Peyer's patch (tissue), 4 donors: ENCODE results near the gene ZNF598. TPM values are rescaled to one million over a fixed set of nuclear protein-coding genes. Genes with fewer than 3 reads are reported as not detected.

Experiments
- DNase-seq, 3 donors: peaks; one replicate each; pipeline ENCODE4 v3.0.0-alpha.2; 2017 to 2019
- H3K27ac ChIP-seq, 4 donors: fragments of 200-600 bp; sonication (generic); one replicate each; pipeline ENCODE4 v1.5.1; 2016 to 2019
- H3K27me3 ChIP-seq, 2 donors: fragments of 200-600 bp; sonication (generic); one replicate each; pipeline ENCODE4 v1.5.1; 2019
- H3K36me3 ChIP-seq, 3 donors: fragments of 200-600 bp; sonication (generic); one replicate each; pipeline ENCODE4 v1.5.1; 2016 to 2019
- H3K4me1 ChIP-seq, 4 donors: fragments of 200-600 bp; sonication (generic); one replicate each; pipeline ENCODE4 v1.5.1; 2016 to 2019
- H3K4me3 ChIP-seq, 4 donors: fragments of 200-600 bp; sonication (generic); 1 replicate in 3 of 4; 2 replicates in 1 of 4; pipeline ENCODE4 v1.5.1; 2016 to 2019; ENCODE audit warnings: mild to moderate bottlenecking in 1 of 4
- H3K9me3 ChIP-seq, 4 donors: fragments of 200-600 bp; sonication (generic); one replicate each; pipeline ENCODE4 v1.5.1; 2016 to 2019; ENCODE audit warnings: mild to moderate bottlenecking in 1 of 4
- CTCF ChIP-seq, 6 experiments: fragments of 450-650 bp in 4 of 6; fragments of 200-600 bp in 2 of 6; sonication (generic) in 1 of 6; IDR thresholded peaks; one replicate each; pipeline ENCODE4 v1.5.1; 2017 to 2019; ENCODE audit warnings: antibody characterized with exemption in 6 of 6, mild to moderate bottlenecking in 3 of 6, moderate library complexity in 1 of 6
- POLR2A ChIP-seq, 2 donors: fragments of 450-650 bp; IDR thresholded peaks; one replicate each; pipeline ENCODE4 v1.5.1; 2017; ENCODE audit warnings: antibody characterized with exemption in 2 of 2, mild to moderate bottlenecking in 2 of 2, moderate library complexity in 2 of 2
- total RNA-seq, 4 donors: library from RNA; depleted of rRNA; stranded (reverse); fragments of >200 nt; gene quantifications; one replicate each; pipeline ENCODE4 v1.1.0, GENCODE V29; 2016

ZNF598 gene
- total RNA-seq, 4 donors from 2014 or later, result 48.5 to 84.0 (median 51.4) TPM

GRCh38 chr16:1980030-1980769 lies 29.4 kb downstream of the ZNF598 start:
- DNase-seq, result peak in 1 of 3 donors; percentile 72
- H3K9me3 ChIP-seq, result no peaks in the 10 kb centered on the region
- no peak for TF ChIP-seq CTCF (IDR thresholded peaks at IDR 0.05)
- no peak for TF ChIP-seq POLR2A (IDR thresholded peaks at IDR 0.05)
- H3K4me1 ChIP-seq, result peaks cover 0 to 53% (median 14%) of the 10 kb centered on the region in 4 donors
- no peaks in the 10 kb centered on the region for H3K27me3 ChIP-seq
- peaks cover 0 to 34% (median 0%) of the 10 kb centered on the region in 3 donors for H3K36me3 ChIP-seq
- H3K4me3 ChIP-seq, result peak overlapping the region in 2 of 4 donors; percentile 61 to 72
- peak overlapping the region in 3 of 4 donors; percentile 77 to 88 (median 88) for H3K27ac ChIP-seq

- Histone ChIP-seq H3K4me3 (peak overlapping the region in 3 of 4 donors; percentile 21 to 72 (median 61)), H3K9me3 (no peaks in the 10 kb centered on the region), H3K36me3 (peaks cover 0 to 41% (median 0%) of the 10 kb centered on the region in 3 donors), H3K4me1 (peaks cover 0 to 45% (median 8%) of the 10 kb centered on the region in 4 donors), H3K27ac (peak overlapping the region in 3 of 4 donors; percentile 77 to 88 (median 88)), H3K27me3 (no peaks in the 10 kb centered on the region)
- TF ChIP-seq CTCF (IDR thresholded peaks at IDR 0.05) (peak in 1 of 6 experiments; percentile 2), POLR2A (IDR thresholded peaks at IDR 0.05) (peak; percentile 79 to 80)
- DNase-seq, result peak in 2 of 3 donors; percentile 92 to 96
These were observed 30.2 kb downstream of the ZNF598 start for GRCh38 chr16:1979271-1980029.

GRCh38 chr16:1978476-1979120 lies 31.0 kb downstream of the ZNF598 start:
- peaks cover 0 to 47% (median 0%) of the 10 kb centered on the region in 3 donors for H3K36me3 ChIP-seq
- TF ChIP-seq CTCF (IDR thresholded peaks at IDR 0.05), result no peak
- no peak for TF ChIP-seq POLR2A (IDR thresholded peaks at IDR 0.05)
- H3K4me1 ChIP-seq, result peaks cover 0 to 46% (median 6%) of the 10 kb centered on the region in 4 donors
- DNase-seq, result peak in 1 of 3 donors; percentile 57
- no peaks in the 10 kb centered on the region for H3K27me3 ChIP-seq
- H3K9me3 ChIP-seq, result no peaks in the 10 kb centered on the region
- H3K4me3 ChIP-seq, result peak overlapping the region in 3 of 4 donors; percentile 21 to 72 (median 61)
- peak overlapping the region in 3 of 4 donors; percentile 77 to 88 (median 88) for H3K27ac ChIP-seq

- H3K27ac ChIP-seq, result no peak overlapping the region
- no peaks in the 10 kb centered on the region for H3K9me3 ChIP-seq
- H3K27me3 ChIP-seq, result no peaks in the 10 kb centered on the region
- DNase-seq, result no peak
- TF ChIP-seq POLR2A (IDR thresholded peaks at IDR 0.05) (no peak), CTCF (IDR thresholded peaks at IDR 0.05) (no peak)
- peaks cover under 1 to 46% (median 5%) of the 10 kb centered on the region in 4 donors for H3K4me1 ChIP-seq
- H3K4me3 ChIP-seq, result no peak overlapping the region
- peaks cover 0 to 47% (median 0%) of the 10 kb centered on the region in 3 donors for H3K36me3 ChIP-seq
These were observed 31.7 kb downstream of the ZNF598 start for GRCh38 chr16:1977875-1978268.
